Measurements from ENCODE around the gene GAS1.

Gene GAS1

GRCh38 chr9:86902176-86902575 is 45.1 kb downstream of the GAS1 start:
- no peak for ATAC-seq
- TF ChIP-seq TSHZ2 (CRISPR knock-in tag; IDR thresholded peaks at IDR 0.05): no peak
- TF ChIP-seq ZFP30 (CRISPR knock-in tag; IDR thresholded peaks at IDR 0.05): no peak
- TF ChIP-seq CSDC2 (CRISPR knock-in tag; IDR thresholded peaks at IDR 0.05): no peak
- no peak for TF ChIP-seq TCF4 (CRISPR knock-in tag; IDR thresholded peaks at IDR 0.05; ENCODE audit: borderline replicate concordance)
- no peak for TF ChIP-seq CREB5 (CRISPR knock-in tag; IDR thresholded peaks at IDR 0.05; ENCODE audit: low read depth)
- no peak for TF ChIP-seq ZNF70 (CRISPR knock-in tag; IDR thresholded peaks at IDR 0.05)
- no peak for TF ChIP-seq OSR1 (CRISPR knock-in tag; IDR thresholded peaks at IDR 0.05)
- TF ChIP-seq RARB (CRISPR knock-in tag; IDR thresholded peaks at IDR 0.05): no peak
- no peak for TF ChIP-seq ZNF565 (CRISPR knock-in tag; conservative IDR thresholded peaks at IDR 0.05; ENCODE audit: low read depth)
- no peak for TF ChIP-seq BACH2 (CRISPR knock-in tag; IDR thresholded peaks at IDR 0.05; ENCODE audit: borderline replicate concordance)
- no peak for TF ChIP-seq TOX (CRISPR knock-in tag; IDR thresholded peaks at IDR 0.05; ENCODE audit: borderline replicate concordance)
- no peak for TF ChIP-seq ZC3H10 (CRISPR knock-in tag; IDR thresholded peaks at IDR 0.05)
- TF ChIP-seq POU6F1 (CRISPR knock-in tag; IDR thresholded peaks at IDR 0.05; ENCODE audit: borderline replicate concordance, low read depth): no peak
- no peak for TF ChIP-seq SNAI2 (CRISPR knock-in tag; IDR thresholded peaks at IDR 0.05)
- TF ChIP-seq ZNF8 (CRISPR knock-in tag; IDR thresholded peaks at IDR 0.05): no peak
- TF ChIP-seq PPARA (CRISPR knock-in tag; IDR thresholded peaks at IDR 0.05; ENCODE audit: borderline replicate concordance): no peak

- TF ChIP-seq GLIS3 (CRISPR knock-in tag; IDR thresholded peaks at IDR 0.05) (no peak), PPARA (CRISPR knock-in tag; IDR thresholded peaks at IDR 0.05; ENCODE audit: borderline replicate concordance) (no peak), BACH2 (CRISPR knock-in tag; IDR thresholded peaks at IDR 0.05; ENCODE audit: borderline replicate concordance) (no peak), ARNTL (CRISPR knock-in tag; IDR thresholded peaks at IDR 0.05; ENCODE audit: borderline replicate concordance, low read depth) (no peak), PATZ1 (CRISPR knock-in tag; IDR thresholded peaks at IDR 0.05; ENCODE audit: borderline replicate concordance) (no peak), ZC3H10 (CRISPR knock-in tag; IDR thresholded peaks at IDR 0.05) (no peak), ZNF8 (CRISPR knock-in tag; IDR thresholded peaks at IDR 0.05) (no peak), CSRNP3 (CRISPR knock-in tag; IDR thresholded peaks at IDR 0.05) (no peak), TSHZ2 (CRISPR knock-in tag; IDR thresholded peaks at IDR 0.05) (no peak), POU6F1 (CRISPR knock-in tag; IDR thresholded peaks at IDR 0.05; ENCODE audit: borderline replicate concordance, low read depth) (no peak), CSDC2 (CRISPR knock-in tag; IDR thresholded peaks at IDR 0.05) (no peak), ZFP30 (CRISPR knock-in tag; IDR thresholded peaks at IDR 0.05) (no peak), TOX (CRISPR knock-in tag; IDR thresholded peaks at IDR 0.05; ENCODE audit: borderline replicate concordance) (no peak), ISL1 (CRISPR knock-in tag; IDR thresholded peaks at IDR 0.05) (no peak), ZNF70 (CRISPR knock-in tag; IDR thresholded peaks at IDR 0.05) (no peak), CREB5 (CRISPR knock-in tag; IDR thresholded peaks at IDR 0.05; ENCODE audit: low read depth) (no peak), TCF4 (CRISPR knock-in tag; IDR thresholded peaks at IDR 0.05; ENCODE audit: borderline replicate concordance) (no peak), RARB (CRISPR knock-in tag; IDR thresholded peaks at IDR 0.05) (no peak), ZFP3 (CRISPR knock-in tag; IDR thresholded peaks at IDR 0.05) (no peak)
- ATAC-seq: no peak
Measured at GRCh38 chr9:86901511-86901910, 45.8 kb downstream of the GAS1 start.

All from SK-N-SH treated with all-trans-retinoic acid at 6 μM for 48 hours (cell line).